Transverse colon (tissue), 4 donors: ENCODE measurements around the gene AFG3L2.

Experiments
- EP300 ChIP-seq: sonication (generic); formaldehyde crosslinking; IDR thresholded peaks from one replicate; pipeline ENCODE4 v1.6.1; 2017; ENCODE audit warnings: antibody characterized with exemption, low read depth
- POLR2A ChIP-seq: fragments of 450-650 bp; IDR thresholded peaks from one replicate; pipeline ENCODE4 v1.6.1; 2016; ENCODE audit warnings: antibody characterized with exemption, mild to moderate bottlenecking, moderate library complexity
- POLR2AphosphoS5 ChIP-seq, 3 donors: sonication (generic); formaldehyde crosslinking; IDR thresholded peaks; one replicate each; pipeline ENCODE4 v1.6.1; 2016; ENCODE audit warnings: antibody characterized with exemption in 3 of 3
- TF ChIP-seq, protein P1 (sequence below), 5 experiments: fragments of 200-600 bp in 3 of 5; fragments of 450-650 bp in 2 of 5; sonication (generic) in 3 of 5; IDR thresholded peaks; 1 replicate in 2 of 5; 2 replicates in 3 of 5; pipeline ENCODE4 v1.5.1; 2016 to 2017; ENCODE audit warnings: antibody characterized with exemption in 5 of 5, inconsistent platforms in 3 of 5, mild to moderate bottlenecking in 2 of 5, moderate library complexity in 1 of 5

GRCh38 chr18:12366379-12366778 is 10.6 kb downstream of the AFG3L2 start:
- TF ChIP-seq, protein P1, sequence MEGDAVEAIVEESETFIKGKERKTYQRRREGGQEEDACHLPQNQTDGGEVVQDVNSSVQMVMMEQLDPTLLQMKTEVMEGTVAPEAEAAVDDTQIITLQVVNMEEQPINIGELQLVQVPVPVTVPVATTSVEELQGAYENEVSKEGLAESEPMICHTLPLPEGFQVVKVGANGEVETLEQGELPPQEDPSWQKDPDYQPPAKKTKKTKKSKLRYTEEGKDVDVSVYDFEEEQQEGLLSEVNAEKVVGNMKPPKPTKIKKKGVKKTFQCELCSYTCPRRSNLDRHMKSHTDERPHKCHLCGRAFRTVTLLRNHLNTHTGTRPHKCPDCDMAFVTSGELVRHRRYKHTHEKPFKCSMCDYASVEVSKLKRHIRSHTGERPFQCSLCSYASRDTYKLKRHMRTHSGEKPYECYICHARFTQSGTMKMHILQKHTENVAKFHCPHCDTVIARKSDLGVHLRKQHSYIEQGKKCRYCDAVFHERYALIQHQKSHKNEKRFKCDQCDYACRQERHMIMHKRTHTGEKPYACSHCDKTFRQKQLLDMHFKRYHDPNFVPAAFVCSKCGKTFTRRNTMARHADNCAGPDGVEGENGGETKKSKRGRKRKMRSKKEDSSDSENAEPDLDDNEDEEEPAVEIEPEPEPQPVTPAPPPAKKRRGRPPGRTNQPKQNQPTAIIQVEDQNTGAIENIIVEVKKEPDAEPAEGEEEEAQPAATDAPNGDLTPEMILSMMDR (IDR thresholded peaks at IDR 0.05): no peak
- TF ChIP-seq POLR2A (no peak), POLR2AphosphoS5 (IDR thresholded peaks at IDR 0.05) (no peak), EP300 (no peak)
